D341Med (cell line): ENCODE measurements around the gene TNFRSF21.
"Not testable (repeated sequence)": the region's sequence is repeated elsewhere in the genome, so short reads cannot be mapped to it uniquely, and the experiment has no call there.

ENCODE experiments used
- DNase-seq: peaks from one replicate; pipeline ENCODE4 v3.0.0; 2012; ENCODE audit warnings: low spot score

The TNFRSF21 gene

DNA sequence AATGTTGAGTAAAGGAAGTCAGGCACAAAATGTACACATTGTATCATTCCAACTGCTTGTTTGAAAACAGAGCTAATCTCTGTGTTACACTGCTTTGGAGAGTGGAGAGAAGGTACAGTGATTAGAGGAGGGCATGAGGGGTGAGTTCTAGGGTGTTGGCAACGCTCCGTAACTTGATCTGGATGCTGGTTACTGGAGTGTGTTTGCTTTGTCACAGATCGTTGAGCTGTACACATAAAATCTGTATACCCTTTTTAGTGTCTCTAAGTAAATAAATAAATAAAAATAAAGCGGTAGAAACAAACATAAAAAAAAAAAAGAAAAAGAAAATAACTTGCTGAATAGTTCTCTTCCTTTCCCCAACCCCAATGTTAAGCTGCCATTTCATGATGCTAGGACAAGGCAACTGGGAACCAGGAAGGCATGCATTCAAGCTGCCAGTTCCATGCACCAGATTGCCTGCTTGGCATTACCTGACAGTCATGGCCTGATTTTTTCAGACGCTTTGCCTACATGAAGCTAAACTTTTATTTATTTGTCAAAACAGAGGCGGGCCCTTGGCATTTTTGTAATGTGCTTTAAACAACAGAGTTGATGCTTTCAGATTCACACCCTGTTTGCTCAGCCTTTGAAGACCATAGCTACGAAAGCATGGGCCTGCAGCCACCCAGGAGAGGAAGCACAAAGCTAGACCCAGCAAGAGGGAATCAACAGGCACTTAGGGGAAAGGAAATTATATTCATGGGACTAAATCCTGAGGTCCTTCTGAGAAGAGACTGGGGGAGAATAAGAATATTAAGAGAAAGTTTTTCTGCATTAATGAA lies 21.2 kb downstream of the TNFRSF21 start:
- DNase-seq = no peak

DNA sequence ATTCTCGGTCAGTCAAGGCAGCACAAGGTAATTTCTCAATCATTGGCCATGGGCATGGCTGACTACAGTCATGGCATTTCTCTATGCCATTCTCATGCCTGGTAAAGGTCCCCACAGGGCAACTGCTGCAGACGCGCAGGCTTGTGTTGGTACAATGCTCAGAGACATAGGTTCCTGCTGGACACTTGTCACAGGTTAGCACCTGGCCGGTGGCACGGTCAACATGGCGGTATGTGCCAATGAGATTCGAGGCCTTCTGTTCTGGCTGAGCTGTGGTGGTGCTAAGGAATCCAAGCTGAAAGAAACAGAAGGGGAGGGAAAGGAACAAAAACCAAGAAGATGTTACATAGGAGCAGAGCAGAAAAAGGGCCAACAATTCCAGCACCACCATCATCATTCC lies 23.4 kb downstream of the TNFRSF21 start:
- no peak for DNase-seq

DNA sequence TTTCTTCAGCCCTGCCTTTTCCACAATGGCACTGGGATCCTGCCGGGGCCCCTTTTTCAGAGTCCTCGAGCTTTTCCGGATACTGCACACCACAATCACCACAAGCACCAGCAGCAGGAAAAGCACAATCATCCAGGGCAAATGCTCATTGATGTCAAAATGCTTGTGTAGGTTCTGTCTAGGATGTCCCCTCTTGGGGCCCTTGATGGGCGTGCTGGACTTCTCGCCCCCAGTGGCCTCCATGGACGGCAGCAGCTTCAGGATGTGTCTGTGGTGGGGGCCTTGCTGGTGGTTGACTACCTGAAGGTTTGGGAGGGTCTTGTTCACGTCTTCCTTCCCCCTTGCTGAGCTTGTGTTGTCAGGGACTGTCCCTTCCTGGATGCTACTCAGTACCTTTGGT lies 25.7 kb downstream of the TNFRSF21 start:
- no peak for DNase-seq

DNA sequence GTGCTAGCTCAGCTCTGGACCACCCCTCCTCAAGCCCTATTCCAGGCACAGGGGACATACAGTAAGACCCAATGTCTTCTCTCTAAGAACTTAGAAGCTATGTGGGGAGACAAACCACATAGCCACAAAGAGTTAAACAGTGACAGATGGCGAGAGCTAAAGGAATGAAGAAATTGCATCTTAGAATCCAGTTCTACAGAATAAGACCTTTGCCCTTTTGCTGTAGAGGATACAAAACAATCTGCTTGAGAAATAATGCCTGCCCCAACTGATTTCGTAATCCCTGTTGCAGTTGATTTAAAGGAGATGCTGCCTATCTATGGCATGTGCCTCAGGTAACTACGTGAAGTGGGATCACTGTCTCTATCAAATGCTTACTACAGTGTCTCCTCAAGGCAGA lies 31.2 kb downstream of the TNFRSF21 start:
- DNase-seq = no peak

DNA sequence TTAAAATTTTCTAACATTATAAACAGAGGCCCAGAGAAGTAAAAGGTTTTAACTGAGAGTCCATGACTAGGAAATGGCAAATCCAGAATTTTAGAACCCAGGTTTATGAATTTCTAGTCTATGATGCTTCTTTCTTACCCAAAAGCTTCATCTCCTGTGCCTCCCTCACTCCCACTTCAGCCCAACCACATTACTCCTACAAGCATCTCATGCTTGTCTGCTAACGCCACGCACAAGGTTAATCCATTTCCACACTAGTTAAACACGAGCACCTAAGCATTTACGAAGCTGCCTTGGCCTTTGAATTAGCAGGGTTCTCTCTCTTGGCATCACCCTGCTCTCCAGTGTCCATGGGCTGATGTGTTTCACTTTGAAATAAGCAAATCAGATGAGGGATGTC lies 32.0 kb downstream of the TNFRSF21 start:
- no peak for DNase-seq

DNA sequence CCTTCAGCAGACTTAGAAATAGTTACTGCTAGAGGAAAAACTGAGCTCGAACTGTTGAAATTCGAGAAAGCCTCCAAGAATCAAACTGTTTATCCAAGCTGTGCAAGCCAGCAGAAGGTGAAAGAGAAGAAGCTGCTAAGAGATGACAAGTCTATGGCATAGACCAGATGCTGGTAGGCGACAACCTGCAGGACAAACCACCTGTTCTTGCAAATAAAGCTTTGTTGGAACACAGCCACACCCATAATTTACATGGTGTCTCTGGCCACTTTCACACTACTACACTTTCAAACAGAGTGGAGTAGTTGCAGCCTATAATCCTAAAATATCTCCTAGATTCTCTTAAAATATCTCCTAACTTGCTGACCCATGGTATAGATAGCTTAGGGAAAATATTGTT lies 33.3 kb downstream of the TNFRSF21 start:
- no peak for DNase-seq

DNA sequence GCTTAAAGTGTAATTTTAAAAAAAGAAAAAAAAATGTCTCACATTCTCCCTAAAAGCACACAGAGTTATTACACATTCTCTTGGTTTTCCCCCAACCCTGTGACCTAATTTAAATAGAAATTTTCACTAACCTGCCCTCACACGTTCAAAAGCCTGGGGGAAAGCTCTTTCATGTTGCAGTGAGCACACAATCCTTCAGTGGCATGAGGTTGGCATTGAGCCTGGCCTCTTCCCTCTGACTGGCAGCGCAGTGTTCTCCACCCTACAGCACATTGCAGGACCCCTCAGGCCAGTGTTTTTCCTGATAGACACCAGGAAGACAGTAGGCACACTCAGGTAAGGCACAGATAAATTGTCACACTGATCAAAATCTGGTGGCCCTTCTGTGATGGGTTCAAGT lies 34.1 kb downstream of the TNFRSF21 start:
- no peak for DNase-seq

DNA sequence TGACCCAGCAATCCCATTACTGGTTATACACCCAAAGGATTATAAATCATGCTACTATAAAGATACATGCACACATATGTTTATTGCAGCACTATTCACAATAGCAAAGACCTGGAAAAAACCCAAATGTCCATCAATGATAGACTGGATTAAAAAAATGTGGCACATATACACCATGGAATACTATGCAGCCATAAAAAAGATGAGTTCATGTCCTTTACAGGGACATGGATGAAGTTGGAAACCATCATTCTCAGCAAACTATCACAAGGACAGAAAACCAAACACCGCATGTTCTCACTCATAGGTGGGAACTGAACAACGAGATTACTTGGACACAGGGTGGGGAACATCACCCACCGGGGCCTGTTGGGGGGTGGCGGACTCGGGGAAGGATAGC lies 34.6 kb downstream of the TNFRSF21 start:
- not testable (repeated sequence) for DNase-seq

DNA sequence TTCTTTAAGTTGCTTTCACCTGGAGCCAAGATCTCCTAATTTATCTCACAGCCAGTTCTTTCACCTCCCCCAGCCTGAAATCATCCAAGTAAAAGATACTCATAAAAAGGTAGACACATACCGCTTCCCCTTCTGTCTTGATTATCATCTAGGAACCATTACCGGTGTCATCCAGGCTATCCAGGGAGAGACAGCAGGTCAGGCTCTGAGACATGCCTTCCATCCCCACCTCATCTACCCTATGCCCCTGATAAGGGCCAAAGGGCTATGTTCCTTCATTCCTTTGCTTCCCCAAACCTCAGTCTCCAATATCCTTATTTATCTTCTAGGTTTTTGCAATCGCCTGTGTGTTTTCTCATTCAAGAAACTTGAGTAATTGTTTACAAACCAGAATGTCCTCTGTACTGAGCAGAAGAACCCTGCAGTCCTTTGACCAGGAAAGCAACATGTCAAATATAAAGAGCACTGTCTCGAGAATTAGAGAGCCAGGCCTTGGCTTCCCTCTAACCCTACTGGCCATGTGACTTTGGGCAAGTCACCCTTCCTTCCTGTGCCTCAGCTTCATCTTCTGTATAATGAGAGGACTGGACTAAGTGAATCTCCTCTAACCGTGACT lies 41.0 kb downstream of the TNFRSF21 start:
- no peak for DNase-seq

DNA sequence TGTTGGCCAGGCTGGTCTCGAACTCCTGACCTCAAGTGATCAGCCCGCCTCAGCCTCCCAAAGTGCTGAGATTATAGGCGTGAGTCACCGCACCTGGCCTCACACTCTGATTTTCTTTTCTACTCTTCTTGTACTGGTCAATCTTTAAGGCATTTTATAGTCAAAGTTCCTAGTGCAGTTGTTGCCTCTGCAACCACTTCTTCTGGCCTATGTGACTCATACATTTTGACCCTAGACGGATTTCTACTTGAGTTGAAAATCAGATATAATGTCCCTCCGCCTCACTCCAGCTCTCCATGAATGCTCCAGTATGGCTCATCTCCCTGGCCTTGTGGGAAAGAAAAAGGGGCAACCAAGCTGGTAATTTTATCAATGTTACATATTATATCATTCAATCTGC lies 42.4 kb downstream of the TNFRSF21 start:
- DNase-seq = no peak

DNA sequence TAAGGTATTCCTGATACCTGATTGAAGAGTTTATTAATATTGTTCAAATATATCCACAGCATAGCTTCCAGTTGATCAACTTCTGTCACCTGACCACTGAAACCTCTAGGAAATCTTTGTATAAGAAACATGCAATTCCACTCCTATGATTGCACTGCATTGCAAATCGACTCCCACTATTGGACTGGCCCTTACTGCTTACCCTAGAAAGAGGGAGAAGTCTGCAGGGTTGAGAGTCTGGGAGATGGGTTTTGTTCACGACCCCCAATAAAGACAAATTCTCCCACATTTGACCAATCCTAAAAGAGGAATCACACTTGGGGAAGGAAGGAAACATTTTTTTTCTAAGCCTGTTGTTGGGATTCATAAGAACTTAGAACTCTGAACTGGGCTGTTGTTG lies 43.7 kb downstream of the TNFRSF21 start:
- DNase-seq = no peak

DNA sequence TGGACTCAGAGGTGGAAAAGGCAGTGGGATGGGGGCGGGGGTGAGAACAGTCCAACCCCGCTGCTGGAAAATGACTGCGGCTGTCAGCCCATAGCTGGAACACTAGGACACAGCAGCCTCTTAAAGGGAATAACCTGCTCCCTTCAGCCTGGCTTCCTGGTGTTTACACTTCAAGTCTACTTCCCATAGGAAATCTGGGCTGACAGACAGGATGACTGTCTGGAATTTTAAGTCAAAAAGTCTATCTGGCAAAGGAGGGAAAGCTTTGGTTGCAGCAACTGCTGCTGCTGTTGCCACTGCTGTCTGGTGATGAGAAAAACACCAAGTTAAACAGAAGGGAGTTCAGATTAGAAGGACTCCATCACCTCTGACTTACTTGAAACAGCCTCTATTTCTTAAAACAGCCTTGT lies 44.9 kb downstream of the TNFRSF21 start:
- no peak for DNase-seq

DNA sequence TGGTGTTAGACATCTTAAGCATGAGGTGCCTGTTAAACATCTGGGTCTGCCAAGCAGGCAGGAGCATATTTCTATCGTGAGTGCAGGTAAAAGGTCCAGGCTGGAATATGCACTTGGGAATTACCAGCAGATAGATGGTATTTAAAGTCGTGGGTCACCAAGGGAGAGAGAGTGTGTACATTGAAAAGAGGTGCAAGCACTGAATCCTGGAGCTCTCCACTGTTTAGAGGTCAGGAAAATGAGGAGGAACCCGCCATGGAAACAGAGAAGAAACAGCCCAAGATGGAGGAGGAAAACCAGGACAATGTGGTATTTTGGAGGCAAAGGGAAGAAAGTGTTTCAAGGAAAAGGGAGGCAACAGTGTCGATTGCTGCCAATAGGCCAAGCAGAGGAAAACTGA lies 46.4 kb downstream of the TNFRSF21 start:
- no peak for DNase-seq

DNA sequence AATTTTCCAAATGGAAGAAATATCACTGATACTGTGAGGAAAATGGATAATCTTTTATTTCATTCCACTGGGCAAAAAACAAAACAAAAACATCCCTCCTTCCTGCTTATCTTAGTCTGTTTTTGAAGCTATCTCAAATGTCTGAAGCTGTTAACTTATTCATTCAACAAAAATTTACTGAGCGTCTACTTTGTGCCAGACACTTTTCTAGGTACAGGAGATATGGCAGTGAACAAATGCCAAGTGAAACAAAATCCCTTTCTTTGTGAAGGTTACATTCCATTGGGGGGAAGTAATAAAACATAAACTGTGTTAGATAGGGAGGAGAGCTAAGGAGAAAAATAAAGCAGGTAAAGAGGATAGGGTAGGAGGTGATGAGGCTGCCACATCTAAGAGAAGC lies 47.5 kb downstream of the TNFRSF21 start:
- no peak for DNase-seq

DNA sequence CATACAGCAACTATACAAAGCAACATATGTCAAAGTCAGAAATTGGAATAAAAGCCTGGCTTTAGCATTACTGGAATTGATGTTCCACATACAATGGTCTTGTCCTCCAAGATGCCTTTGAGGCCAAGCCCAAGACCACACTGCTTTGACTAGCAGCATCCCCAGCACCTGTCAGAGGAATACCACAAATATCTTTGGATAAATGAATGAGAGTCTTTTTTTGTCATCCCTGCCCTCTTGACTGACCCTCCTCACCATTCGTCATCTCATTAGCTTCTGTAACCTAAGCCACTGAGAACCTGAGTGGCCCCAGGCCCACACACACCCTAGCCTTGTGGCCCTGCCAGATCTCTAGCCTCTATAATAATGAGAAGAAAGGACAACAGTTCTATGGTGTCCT lies 48.5 kb downstream of the TNFRSF21 start:
- DNase-seq = no peak

DNA sequence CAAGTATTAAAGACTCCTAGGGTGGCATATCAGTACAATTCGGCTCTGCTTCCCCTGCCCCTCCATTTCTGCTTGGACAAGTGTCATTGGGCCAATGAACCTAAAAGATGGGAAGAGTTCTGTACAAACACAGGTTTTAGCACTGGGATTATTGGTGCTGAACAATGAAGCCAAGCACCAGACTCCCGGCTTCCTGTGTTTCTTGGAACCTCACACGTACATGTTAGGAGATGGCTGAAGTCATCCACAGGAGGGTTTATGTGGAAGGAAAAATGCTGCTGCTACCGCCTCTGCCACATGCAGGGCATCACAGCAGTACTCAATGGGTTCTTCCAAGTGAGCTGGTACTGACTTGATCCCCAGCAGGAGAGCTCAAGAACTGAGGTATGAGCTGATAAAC lies 49.7 kb downstream of the TNFRSF21 start:
- DNase-seq = no peak

DNA sequence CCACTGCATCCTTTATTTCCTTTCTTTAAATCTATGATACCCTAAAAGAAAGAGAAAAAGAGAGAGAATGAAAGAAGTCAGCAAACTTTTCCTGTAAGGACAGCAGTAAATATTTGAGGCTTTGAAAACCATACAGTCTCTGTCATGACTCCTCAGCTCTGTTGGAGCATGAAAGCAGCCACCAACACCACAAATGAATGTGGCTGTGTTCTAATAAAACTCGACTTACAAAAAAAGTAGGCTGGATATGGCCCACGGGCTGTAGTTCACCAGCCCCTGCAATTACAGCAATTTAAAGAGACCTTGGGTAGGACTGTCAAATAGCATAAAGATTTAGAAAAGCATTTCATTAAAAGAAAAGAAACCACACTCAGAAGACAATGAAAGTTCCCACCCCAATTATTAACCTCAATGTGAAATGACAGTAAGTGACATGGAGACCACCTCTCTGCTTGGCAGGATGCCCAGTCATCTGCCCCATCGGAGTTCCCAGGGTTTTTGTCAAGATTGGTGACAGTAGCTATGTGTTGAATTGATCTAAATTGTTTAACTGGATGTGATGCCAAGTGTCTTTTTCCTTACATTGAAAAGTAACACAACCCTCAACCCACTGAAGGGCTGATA lies 50.9 kb downstream of the TNFRSF21 start:
- DNase-seq = no peak

DNA sequence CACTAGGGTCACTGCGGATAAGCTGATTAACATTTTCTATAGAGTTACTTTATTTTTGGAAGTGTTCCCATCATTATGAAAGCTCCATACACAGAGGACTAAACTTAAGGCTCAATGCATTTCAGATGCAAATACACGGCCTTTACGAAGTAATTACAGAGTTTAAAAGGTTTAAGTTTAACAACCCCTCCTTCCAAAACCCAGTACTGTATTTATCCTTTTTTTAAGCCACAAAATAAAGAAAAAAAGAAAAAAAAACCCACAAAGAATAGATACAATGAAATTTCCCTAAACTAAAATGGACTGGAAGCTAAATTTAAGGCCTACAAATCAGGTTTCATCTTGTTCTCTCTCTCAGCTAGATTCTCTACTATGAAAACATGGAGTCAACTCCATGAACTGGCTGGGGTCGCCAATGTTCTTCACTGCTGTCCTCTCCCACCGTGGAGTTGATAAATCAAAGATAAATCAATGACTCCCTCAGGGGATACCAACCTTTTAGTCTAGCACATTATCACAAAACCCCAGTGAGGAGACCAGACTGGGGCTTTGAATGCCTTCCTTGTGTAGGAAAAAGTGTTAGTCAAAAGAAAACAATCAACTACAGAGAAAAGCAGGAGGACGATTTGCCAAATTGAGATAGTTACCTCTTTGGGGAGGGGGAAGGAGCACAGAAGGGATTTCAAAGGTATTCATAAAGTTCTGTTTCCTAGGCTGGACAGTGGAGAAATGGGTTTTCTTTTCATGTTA lies 52.5 kb downstream of the TNFRSF21 start:
- no peak for DNase-seq

DNA sequence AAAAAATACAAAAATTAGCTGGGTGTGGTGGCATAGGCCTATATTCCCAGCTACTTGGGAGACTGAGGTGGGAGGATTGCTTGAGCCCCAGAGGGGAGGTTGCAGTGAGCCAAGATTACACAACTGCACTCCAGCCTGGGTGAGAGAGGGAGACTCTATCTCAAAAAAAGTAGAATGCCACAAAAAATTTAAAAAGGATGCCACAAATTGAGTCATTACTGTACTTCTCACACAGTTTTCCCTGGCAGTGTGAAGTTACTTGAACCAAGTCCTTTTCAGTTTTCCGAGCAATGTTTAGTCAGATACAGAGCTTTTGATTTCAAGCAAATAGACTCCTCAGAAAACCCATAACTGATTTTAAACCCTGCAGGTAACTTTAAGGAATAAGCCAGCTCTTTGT lies 53.3 kb downstream of the TNFRSF21 start:
- DNase-seq = no peak

DNA sequence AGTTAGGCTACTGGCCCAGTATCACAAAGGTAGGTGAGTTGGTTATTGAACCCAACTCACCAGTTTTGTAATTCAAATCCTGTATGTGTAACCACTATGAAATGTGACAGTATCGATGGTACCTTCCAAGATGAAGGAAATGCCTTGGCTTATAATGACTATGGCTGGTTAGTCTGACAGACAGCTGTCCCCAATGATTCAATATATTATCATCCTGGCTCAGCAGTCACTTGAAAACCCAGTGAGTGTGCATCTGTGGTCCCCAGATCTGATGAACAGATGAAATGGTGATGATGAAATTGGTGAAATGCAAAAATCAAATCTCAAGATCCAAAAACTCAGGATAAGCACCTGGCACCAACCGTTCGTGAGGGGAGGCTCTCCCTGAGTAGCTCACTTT lies 54.8 kb downstream of the TNFRSF21 start:
- DNase-seq = no peak

DNA sequence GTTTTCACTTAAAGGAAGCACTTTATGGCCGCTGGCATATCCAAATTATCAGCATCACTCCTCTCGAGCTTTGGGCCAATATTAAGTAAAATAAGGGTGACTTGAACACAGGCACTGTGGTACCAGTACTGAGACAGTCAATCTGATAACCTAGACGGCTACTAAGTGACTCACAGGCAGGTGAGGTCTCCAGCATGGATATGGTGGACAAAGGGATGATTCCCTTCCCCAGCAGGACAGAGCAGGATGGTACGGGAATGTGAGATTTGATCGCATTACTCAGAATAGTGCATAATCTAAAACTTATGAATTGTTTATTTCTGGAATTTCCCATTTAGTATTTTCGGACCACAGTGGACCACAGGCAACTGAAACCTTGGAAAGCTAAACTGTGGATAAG lies 55.7 kb downstream of the TNFRSF21 start:
- DNase-seq = no peak

DNA sequence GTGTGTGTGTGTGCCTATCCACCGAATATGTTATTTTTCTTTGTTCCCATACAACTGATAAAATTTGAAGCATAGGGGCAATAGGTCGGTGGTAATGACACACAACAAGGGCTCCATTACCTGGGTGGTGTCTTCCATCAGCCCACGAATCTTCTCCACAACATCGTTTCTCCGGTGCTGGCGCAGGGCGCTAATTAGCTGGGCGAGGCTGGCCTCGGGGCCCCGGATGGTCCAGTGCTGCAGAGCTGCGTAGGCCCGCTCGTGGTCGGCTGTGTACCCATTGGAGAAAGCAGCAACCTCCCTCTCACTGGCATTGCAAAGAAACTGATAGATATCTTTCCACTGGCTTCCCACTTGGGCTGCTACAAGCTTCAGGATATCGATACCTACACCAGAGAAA lies 56.6 kb downstream of the TNFRSF21 start:
- DNase-seq = no peak

DNA sequence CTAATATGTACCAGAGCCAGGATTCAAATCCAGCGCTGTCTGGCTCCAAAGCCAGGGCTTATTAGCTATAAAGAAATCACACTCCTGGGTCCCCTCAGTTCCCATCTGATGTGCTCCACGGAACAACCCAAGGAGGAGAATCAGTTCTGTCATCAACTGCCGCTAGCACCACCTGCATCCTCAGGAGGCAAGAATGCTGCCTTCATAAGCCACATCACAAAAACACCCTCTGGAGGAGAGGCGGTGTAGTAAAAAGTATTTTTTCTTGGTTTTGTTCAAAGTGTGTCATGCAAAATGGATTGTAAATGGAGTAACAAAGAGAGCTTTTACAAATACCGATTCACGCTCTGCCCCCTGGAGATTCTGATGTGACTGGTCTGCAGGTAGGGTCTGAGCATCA lies 57.1 kb downstream of the TNFRSF21 start:
- no peak for DNase-seq
